ENCODE measurements around the gene SULT2A1. TPM values are rescaled to one million over a fixed set of nuclear protein-coding genes. Genes with fewer than 3 reads are reported as not detected.

SULT2A1 gene
- total and polyA plus RNA-seq, 2 of the 8 experiments (the other 6 are each of a cell fraction or from before 2014, with no cell fraction given), result not detected

- no peak for TF ChIP-seq SIN3A (conservative IDR thresholded peaks at IDR 0.05 in 1 of 2, IDR thresholded peaks at IDR 0.05 in 1 of 2; ENCODE audit: low read depth in 1 of 2, low read length in 2 of 2)
- TF ChIP-seq EP300 (IDR thresholded peaks at IDR 0.05; ENCODE audit: borderline replicate concordance in 1 of 2, low read depth in 2 of 2, low read length in 2 of 2), result no peak
- TF ChIP-seq, protein P1, sequence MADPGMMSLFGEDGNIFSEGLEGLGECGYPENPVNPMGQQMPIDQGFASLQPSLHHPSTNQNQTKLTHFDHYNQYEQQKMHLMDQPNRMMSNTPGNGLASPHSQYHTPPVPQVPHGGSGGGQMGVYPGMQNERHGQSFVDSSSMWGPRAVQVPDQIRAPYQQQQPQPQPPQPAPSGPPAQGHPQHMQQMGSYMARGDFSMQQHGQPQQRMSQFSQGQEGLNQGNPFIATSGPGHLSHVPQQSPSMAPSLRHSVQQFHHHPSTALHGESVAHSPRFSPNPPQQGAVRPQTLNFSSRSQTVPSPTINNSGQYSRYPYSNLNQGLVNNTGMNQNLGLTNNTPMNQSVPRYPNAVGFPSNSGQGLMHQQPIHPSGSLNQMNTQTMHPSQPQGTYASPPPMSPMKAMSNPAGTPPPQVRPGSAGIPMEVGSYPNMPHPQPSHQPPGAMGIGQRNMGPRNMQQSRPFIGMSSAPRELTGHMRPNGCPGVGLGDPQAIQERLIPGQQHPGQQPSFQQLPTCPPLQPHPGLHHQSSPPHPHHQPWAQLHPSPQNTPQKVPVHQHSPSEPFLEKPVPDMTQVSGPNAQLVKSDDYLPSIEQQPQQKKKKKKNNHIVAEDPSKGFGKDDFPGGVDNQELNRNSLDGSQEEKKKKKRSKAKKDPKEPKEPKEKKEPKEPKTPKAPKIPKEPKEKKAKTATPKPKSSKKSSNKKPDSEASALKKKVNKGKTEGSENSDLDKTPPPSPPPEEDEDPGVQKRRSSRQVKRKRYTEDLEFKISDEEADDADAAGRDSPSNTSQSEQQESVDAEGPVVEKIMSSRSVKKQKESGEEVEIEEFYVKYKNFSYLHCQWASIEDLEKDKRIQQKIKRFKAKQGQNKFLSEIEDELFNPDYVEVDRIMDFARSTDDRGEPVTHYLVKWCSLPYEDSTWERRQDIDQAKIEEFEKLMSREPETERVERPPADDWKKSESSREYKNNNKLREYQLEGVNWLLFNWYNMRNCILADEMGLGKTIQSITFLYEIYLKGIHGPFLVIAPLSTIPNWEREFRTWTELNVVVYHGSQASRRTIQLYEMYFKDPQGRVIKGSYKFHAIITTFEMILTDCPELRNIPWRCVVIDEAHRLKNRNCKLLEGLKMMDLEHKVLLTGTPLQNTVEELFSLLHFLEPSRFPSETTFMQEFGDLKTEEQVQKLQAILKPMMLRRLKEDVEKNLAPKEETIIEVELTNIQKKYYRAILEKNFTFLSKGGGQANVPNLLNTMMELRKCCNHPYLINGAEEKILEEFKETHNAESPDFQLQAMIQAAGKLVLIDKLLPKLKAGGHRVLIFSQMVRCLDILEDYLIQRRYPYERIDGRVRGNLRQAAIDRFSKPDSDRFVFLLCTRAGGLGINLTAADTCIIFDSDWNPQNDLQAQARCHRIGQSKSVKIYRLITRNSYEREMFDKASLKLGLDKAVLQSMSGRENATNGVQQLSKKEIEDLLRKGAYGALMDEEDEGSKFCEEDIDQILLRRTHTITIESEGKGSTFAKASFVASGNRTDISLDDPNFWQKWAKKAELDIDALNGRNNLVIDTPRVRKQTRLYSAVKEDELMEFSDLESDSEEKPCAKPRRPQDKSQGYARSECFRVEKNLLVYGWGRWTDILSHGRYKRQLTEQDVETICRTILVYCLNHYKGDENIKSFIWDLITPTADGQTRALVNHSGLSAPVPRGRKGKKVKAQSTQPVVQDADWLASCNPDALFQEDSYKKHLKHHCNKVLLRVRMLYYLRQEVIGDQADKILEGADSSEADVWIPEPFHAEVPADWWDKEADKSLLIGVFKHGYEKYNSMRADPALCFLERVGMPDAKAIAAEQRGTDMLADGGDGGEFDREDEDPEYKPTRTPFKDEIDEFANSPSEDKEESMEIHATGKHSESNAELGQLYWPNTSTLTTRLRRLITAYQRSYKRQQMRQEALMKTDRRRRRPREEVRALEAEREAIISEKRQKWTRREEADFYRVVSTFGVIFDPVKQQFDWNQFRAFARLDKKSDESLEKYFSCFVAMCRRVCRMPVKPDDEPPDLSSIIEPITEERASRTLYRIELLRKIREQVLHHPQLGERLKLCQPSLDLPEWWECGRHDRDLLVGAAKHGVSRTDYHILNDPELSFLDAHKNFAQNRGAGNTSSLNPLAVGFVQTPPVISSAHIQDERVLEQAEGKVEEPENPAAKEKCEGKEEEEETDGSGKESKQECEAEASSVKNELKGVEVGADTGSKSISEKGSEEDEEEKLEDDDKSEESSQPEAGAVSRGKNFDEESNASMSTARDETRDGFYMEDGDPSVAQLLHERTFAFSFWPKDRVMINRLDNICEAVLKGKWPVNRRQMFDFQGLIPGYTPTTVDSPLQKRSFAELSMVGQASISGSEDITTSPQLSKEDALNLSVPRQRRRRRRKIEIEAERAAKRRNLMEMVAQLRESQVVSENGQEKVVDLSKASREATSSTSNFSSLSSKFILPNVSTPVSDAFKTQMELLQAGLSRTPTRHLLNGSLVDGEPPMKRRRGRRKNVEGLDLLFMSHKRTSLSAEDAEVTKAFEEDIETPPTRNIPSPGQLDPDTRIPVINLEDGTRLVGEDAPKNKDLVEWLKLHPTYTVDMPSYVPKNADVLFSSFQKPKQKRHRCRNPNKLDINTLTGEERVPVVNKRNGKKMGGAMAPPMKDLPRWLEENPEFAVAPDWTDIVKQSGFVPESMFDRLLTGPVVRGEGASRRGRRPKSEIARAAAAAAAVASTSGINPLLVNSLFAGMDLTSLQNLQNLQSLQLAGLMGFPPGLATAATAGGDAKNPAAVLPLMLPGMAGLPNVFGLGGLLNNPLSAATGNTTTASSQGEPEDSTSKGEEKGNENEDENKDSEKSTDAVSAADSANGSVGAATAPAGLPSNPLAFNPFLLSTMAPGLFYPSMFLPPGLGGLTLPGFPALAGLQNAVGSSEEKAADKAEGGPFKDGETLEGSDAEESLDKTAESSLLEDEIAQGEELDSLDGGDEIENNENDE (IDR thresholded peaks at IDR 0.05; ENCODE audit: insufficient replicate concordance, low read length), result no peak
- no peak for TF ChIP-seq ASH2L (IDR thresholded peaks at IDR 0.05; ENCODE audit: low read length)
- TF ChIP-seq SUZ12 (IDR thresholded peaks at IDR 0.05; ENCODE audit: low read length), result no peak
- no peak for TF ChIP-seq CHD1 (IDR thresholded peaks at IDR 0.05; ENCODE audit: low read depth, low read length)
- no peak for TF ChIP-seq HDAC6 (IDR thresholded peaks at IDR 0.05; ENCODE audit: low read depth, low read length)
- TF ChIP-seq TAF1 (IDR thresholded peaks at IDR 0.05; ENCODE audit: low read depth, low read length), result no peak
- TF ChIP-seq GTF2F1 (IDR thresholded peaks at IDR 0.05; ENCODE audit: borderline replicate concordance, low read depth, low read length), result no peak
These were observed 13.2 kb upstream of the SULT2A1 start (continued) for GRCh38 chr19:47899335-47899734.
